Measurements from ENCODE around the gene FAM120A. TPM values are rescaled to one million over a fixed set of nuclear protein-coding genes. Genes with fewer than 3 reads are reported as not detected.

FAM120A gene
- total RNA-seq, 6 experiments from 2014 or later, result 61.9 to 92.1 (median 76.0) TPM

DNA sequence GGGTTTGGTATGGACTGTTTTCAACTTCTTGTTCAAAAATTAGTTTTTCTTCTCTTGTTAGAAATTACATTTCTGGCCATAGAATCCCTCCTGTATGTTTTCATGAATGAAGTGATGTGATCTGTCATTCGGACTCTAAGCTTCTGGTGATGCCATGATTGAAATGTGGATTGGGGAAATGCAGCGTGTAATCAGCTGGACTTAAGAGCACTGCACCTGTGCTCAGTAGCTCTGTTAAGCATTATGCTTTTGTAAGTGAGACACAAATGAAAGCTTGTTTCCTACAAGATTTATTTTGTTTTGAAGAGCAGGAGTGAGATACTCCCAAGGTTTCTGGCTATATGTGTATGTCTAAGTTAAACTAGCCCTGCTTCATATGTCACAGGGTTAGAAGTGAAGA, 25.9 kb downstream of the FAM120A start:
- H3K4me1 ChIP-seq, result no peaks in the 10 kb centered on the region
- H3K36me3 ChIP-seq, result peaks cover 0 to 10% (median 0%) of the 10 kb centered on the region in 4 donors
- TF ChIP-seq POLR2A (IDR thresholded peaks at IDR 0.05), result no peak
- DNase-seq (no peak), ATAC-seq (no peak)
- intact Hi-C loops (cut with DNase I), result no loop called here
- H3K4me3 ChIP-seq, result no peak overlapping the region
- 84% methylated on average over 2 of the region's 2 CpGs for WGBS (ENCODE audit: insufficient coverage, low coverage, low lambda C conversion rate, missing lambda C conversion rate)
- H3K27me3 ChIP-seq, result no peaks in the 10 kb centered on the region
- no peak overlapping the region for H3K27ac ChIP-seq
- no peaks in the 10 kb centered on the region for H3K9me3 ChIP-seq

DNA sequence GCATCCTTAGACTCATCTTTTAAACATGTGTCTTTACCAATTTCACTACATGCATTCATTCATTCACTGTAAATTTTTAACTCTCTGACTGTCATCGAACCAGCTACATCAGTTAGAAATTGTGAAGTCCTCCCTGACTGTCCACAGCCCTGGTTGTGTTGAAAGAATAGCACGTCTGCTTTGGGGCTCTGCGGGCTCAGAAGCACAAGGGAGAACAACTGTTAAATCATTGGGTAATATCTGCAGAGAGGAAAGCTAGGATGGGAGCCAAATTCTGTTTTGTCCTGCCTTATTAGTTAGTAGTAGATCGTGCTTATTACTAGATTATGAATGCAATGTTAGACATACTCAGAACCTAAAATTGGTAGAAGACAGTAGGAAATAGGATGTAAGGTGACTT, 28.2 kb downstream of the FAM120A start:
- Histone ChIP-seq H3K36me3 (peaks cover 0 to 8% (median 0%) of the 10 kb centered on the region in 4 donors), H3K9me3 (no peaks in the 10 kb centered on the region), H3K27me3 (no peaks in the 10 kb centered on the region), H3K27ac (no peak overlapping the region), H3K4me3 (no peak overlapping the region), H3K4me1 (no peaks in the 10 kb centered on the region)
- DNase-seq (no peak), ATAC-seq (no peak)
- 71% methylated on average over 4 of the region's 4 CpGs for WGBS (ENCODE audit: insufficient coverage, low coverage, low lambda C conversion rate, missing lambda C conversion rate)
- TF ChIP-seq POLR2A (IDR thresholded peaks at IDR 0.05), result no peak
- TF ChIP-seq, protein P1, sequence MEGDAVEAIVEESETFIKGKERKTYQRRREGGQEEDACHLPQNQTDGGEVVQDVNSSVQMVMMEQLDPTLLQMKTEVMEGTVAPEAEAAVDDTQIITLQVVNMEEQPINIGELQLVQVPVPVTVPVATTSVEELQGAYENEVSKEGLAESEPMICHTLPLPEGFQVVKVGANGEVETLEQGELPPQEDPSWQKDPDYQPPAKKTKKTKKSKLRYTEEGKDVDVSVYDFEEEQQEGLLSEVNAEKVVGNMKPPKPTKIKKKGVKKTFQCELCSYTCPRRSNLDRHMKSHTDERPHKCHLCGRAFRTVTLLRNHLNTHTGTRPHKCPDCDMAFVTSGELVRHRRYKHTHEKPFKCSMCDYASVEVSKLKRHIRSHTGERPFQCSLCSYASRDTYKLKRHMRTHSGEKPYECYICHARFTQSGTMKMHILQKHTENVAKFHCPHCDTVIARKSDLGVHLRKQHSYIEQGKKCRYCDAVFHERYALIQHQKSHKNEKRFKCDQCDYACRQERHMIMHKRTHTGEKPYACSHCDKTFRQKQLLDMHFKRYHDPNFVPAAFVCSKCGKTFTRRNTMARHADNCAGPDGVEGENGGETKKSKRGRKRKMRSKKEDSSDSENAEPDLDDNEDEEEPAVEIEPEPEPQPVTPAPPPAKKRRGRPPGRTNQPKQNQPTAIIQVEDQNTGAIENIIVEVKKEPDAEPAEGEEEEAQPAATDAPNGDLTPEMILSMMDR (IDR thresholded peaks at IDR 0.05), result no peak
- intact Hi-C loops (cut with DNase I), result no loop called here

DNA sequence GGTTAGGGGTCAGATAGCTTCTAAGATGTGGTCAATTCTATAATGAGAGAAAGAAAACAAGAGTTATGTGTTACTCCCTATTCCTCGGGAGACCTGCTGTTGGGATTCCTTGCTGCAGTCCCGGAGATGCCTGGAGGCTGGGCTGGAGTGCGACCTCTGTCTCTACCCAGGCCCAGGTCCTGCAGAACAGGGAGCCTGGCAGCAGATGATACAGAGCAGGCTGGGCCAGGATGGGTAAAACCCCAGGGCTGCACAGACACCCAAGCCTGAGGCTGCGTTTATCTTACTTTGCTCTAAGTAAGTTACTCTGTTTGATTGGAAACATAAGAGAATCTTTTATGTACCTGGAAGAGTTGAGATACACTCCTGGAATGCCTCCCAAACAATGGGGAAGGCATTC, 28.8 kb downstream of the FAM120A start:
- WGBS (ENCODE audit: insufficient coverage, low coverage, low lambda C conversion rate, missing lambda C conversion rate), result 100% methylated on average over 4 of the region's 4 CpGs
- no peaks in the 10 kb centered on the region for H3K27me3 ChIP-seq
- no peak overlapping the region for H3K27ac ChIP-seq
- H3K4me3 ChIP-seq, result no peak overlapping the region
- no peak for DNase-seq
- peaks cover 0 to 12% (median 0%) of the 10 kb centered on the region in 4 donors for H3K36me3 ChIP-seq
- ATAC-seq, result no peak
- no peaks in the 10 kb centered on the region for H3K4me1 ChIP-seq
- TF ChIP-seq, protein P1 (IDR thresholded peaks at IDR 0.05), result no peak
- no peak for TF ChIP-seq POLR2A (IDR thresholded peaks at IDR 0.05)
- no peaks in the 10 kb centered on the region for H3K9me3 ChIP-seq
- intact Hi-C loops (cut with DNase I), result no loop called here

DNA sequence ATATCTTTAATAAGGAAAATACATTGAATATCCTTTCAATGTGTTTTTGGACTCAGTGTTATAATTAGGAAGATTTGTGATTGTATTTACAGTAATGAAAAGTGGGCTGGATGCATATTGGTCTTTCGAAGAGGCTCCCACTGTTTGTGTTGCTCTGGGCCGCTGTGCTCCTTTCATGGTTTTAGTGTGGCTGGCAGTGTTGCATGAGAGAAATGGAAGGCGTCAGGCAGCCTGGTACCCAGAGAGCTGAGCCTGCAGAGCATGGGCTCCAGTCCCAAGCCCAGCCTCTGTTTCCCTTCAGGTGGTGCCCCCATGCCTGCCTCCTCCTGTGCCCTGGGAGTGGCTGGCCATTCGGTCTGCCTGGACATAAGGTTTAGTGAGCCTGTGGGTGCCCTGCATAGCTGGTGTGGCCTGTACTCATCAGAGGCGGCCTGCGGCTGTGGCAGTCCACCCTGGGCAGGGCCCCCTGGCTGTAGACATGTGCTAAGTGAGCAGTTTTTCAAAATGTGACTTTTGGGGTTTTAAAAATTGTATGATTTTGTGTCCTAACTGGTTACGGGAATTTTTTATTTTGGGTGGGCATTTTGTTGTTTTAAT, 29.3 kb downstream of the FAM120A start:
- 98% methylated on average over 5 of the region's 7 CpGs for WGBS (ENCODE audit: insufficient coverage, low coverage, low lambda C conversion rate, missing lambda C conversion rate)
- H3K27ac ChIP-seq, result no peak overlapping the region
- ATAC-seq, result peak in 1 of 4 donors; percentile 22
- H3K27me3 ChIP-seq, result no peaks in the 10 kb centered on the region
- DNase-seq, result no peak
- intact Hi-C loops (cut with DNase I), result no loop called here
- H3K36me3 ChIP-seq, result peaks cover 0 to 12% (median 0%) of the 10 kb centered on the region in 4 donors
- TF ChIP-seq, protein P1 (IDR thresholded peaks at IDR 0.05), result no peak
- no peak for TF ChIP-seq POLR2A (IDR thresholded peaks at IDR 0.05)
- H3K4me3 ChIP-seq, result no peak overlapping the region
- H3K9me3 ChIP-seq, result no peaks in the 10 kb centered on the region
- no peaks in the 10 kb centered on the region for H3K4me1 ChIP-seq

DNA sequence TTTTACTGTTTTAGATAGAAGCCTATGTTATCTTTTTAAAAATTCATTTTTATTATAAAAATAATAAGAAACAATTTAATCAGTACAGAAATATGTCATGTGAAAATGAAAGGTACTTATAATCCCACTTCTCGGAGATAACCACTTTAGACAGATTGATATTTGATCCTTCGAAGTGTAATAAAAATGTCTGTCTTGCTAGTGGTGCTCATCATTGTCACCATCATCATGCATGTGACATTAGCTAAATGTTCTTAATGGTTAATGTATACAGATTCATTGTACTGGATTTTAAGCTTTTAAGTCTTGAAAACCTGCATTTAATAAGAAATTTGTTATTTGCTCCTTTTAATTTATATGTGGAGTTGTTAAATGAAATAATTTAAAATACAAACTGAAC, 32.0 kb downstream of the FAM120A start:
- Histone ChIP-seq H3K9me3 (no peaks in the 10 kb centered on the region), H3K36me3 (peaks cover 0 to 10% (median 0%) of the 10 kb centered on the region in 4 donors), H3K4me3 (no peak overlapping the region), H3K27ac (no peak overlapping the region), H3K27me3 (no peaks in the 10 kb centered on the region), H3K4me1 (no peaks in the 10 kb centered on the region)
- TF ChIP-seq POLR2A (IDR thresholded peaks at IDR 0.05), result no peak
- TF ChIP-seq, protein P1 (IDR thresholded peaks at IDR 0.05), result no peak
- DNase-seq (no peak), ATAC-seq (no peak)
- intact Hi-C loops (cut with DNase I), result no loop called here
- 96% methylated on average over 2 of the region's 2 CpGs for WGBS (ENCODE audit: insufficient coverage, low coverage, low lambda C conversion rate, missing lambda C conversion rate)
